Activated CD4-positive, alpha-beta T cell treated with anti-CD3 and anti-CD28 coated beads, Interleukin-2, Interleukin-6, amounts not matched to agents 100 ng/mL and 50 ng/mL, durations not matched to agents 16 hours and 8 hours (primary cell): Measurements from ENCODE around the gene SPOP.
"Not testable (repeated sequence)": the region's sequence is repeated elsewhere in the genome, so short reads cannot be mapped to it uniquely, and the experiment has no call there.

Source experiments
- DNase-seq: peaks from one replicate; pipeline ENCODE4 v3.0.0-alpha.2; 2020

SPOP gene

GRCh38 chr17:49646391-49647255, 31.3 kb downstream of the SPOP start:
- peak; percentile 74 for DNase-seq

GRCh38 chr17:49646056-49646390, 31.9 kb downstream of the SPOP start:
- DNase-seq: not testable (repeated sequence)

GRCh38 chr17:49645654-49646053, 32.2 kb downstream of the SPOP start:
- no peak for DNase-seq

DNA sequence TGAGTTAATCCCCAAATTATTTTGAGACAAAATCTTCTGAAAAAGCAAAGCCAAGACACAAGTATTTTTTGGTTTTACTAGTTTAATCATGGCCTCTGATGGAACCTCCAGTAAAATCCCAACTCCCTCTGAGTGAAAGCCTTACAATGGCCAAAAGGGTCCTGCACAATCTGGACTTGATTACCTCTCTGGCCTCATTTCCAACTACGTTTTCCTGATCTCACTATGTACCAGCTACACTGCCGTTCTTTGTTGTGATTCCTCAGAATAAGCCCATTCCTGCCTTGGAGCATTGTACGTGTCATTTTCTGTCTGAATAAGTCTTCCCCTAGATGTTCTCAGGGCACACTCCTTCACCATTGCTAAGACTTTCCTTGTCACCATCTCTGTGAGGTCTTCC, 37.3 kb downstream of the SPOP start:
- no peak for DNase-seq

DNA sequence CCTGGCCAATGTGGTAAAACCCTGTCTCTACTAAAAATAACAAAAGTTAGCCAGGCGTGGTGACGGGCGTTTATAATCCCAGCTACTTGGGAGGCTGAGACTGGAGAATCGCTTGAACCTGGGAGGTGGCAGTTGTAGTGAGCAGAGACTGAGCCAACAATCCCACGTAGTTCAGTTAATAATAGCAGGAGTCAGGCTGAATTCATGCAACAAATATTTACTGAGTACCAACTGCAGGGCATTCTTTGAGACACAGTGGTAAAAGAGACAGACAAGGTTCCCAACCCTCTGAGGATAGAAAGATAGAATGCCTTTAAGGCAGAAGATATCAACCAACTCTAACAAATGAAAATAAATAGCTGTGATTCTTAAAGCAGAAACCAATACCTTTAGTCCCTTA, 39.1 kb downstream of the SPOP start:
- no peak for DNase-seq

GRCh38 chr17:49637739-49638138, 40.2 kb downstream of the SPOP start:
- no peak for DNase-seq

- DNase-seq: no peak
These were observed 40.8 kb downstream of the SPOP start for GRCh38 chr17:49637050-49637449.

GRCh38 chr17:49635121-49635520, 42.8 kb downstream of the SPOP start:
- DNase-seq: no peak

DNA sequence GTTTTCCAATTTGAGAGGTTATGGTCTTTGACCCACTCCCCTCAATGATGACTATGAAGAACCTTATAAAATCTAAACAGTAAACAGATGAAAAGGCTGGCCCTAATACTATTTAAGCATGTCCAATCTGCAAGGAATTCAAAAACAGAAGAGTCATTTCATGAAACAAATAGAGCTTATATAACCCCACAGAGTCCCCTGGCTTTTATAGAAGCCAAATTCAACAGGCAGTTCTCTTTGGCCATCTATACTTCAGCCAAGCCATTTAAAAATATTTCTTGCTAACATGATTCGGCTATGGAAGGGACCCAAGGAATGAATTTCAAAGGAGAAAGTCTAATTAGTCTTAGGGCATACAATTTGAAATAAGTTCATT, 43.4 kb downstream of the SPOP start:
- DNase-seq: no peak

DNA sequence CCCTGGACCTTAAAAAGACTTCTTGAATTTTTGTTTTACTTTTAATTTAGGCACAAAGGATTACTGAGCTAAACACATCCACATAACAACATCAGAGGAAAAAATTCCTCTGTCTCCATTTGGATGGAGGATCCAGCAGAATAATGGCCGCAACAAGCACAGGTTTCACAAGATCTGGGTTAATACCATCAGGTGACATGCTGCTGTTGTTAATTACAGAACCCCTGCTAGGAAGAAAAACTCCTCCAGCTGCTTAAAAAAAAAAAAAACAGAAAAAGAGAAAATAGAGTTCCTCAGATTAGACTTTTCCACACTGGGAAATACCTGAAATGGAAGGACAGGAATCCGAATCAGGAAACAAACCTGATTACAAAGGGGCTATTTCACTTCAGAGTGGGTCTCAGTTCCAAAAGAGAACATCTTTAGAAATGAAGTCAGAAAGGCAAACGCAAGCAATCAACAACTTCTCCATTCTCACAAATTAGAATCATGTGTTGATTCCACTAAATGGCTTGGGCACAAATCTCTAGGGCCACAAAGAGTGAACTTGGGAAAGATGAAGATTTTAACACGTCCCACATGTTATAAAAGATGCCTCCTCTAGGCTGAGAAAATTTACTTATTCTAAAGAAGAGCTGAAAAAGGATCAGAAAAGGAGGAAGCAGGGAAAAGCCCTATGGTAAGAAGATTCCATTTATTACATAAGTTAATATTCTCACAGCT, 44.0 kb downstream of the SPOP start:
- DNase-seq: no peak

GRCh38 chr17:49633250-49633649, 44.6 kb downstream of the SPOP start:
- DNase-seq: no peak

GRCh38 chr17:49632201-49632600, 45.7 kb downstream of the SPOP start:
- no peak for DNase-seq

GRCh38 chr17:49631496-49631895, 46.4 kb downstream of the SPOP start:
- DNase-seq: no peak

GRCh38 chr17:49630113-49630900, 47.6 kb downstream of the SPOP start:
- DNase-seq: no peak

GRCh38 chr17:49629447-49629846, 48.5 kb downstream of the SPOP start:
- DNase-seq: no peak

GRCh38 chr17:49624896-49625295, 53.0 kb downstream of the SPOP start:
- no peak for DNase-seq

- no peak for DNase-seq
These were observed 55.9 kb downstream of the SPOP start for GRCh38 chr17:49621946-49622529.

GRCh38 chr17:49621420-49621819, 56.5 kb downstream of the SPOP start:
- DNase-seq: no peak

GRCh38 chr17:49618028-49618611, 59.8 kb downstream of the SPOP start:
- DNase-seq: peak; percentile 18

GRCh38 chr17:49616601-49617131, 61.2 kb downstream of the SPOP start:
- no peak for DNase-seq

- no peak for DNase-seq
These were observed 61.8 kb downstream of the SPOP start for GRCh38 chr17:49616086-49616485.

DNA sequence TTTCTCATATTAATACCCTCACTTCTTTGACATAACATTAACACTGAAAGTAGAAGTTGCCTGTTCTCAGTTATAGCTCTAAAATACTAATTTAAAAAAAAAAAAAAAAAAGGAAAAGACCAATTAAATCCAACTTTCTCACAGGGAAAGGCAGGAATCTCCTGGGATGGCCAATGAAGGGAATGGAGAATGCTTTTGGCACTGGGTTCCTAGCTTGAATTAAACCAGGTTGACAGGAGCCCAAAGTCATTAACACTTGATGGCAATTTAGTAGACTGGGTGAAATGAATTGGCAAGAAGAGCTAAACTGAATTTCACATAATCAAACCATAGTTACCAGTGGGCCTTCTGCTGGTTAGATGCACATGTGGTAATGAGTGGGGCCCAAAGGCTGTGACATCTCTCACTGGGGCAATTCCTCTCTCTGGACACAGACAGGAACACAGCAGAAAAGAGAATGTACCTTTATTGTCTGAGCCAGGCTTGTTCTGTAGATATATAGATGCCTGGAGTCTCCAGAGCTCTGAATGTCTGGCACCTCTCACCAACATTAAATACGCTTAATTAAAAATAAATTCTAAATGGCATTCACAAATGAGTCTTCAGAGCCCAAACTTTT, 64.6 kb downstream of the SPOP start:
- no peak for DNase-seq
